GM18502 (cell line): ENCODE measurements around the gene NAA60.
"Not testable (repeated sequence)": the region's sequence is repeated elsewhere in the genome, so short reads cannot be mapped to it uniquely, and the experiment has no call there.

Experiments
- ATAC-seq: cut with Tn5 transposase; IDR thresholded peaks from one replicate; pipeline ENCODE4 v1.9.1; 2021; ENCODE audit warnings: mild to moderate bottlenecking; ENCODE audit not compliant: unreplicated experiment, poor library complexity

The NAA60 gene

GRCh38 chr16:3481696-3482658, 38.5 kb downstream of the NAA60 start:
- ATAC-seq: no peak

- ATAC-seq: no peak
Observed at GRCh38 chr16:3482659-3483241, 39.3 kb downstream of the NAA60 start.

- ATAC-seq: no peak
Observed at GRCh38 chr16:3484318-3485096, 41.0 kb downstream of the NAA60 start.

GRCh38 chr16:3485097-3485745, 41.7 kb downstream of the NAA60 start:
- no peak for ATAC-seq

GRCh38 chr16:3485821-3486505, 42.5 kb downstream of the NAA60 start:
- no peak for ATAC-seq

GRCh38 chr16:3486506-3487215, 43.2 kb downstream of the NAA60 start:
- no peak for ATAC-seq

GRCh38 chr16:3487521-3488410, 44.3 kb downstream of the NAA60 start:
- no peak for ATAC-seq

GRCh38 chr16:3488801-3489200, 45.3 kb downstream of the NAA60 start:
- ATAC-seq: no peak

GRCh38 chr16:3490911-3491629, 47.6 kb downstream of the NAA60 start:
- ATAC-seq: no peak

- ATAC-seq: no peak
Observed at GRCh38 chr16:3492356-3492755, 48.9 kb downstream of the NAA60 start.

GRCh38 chr16:3494386-3494973, 51.0 kb downstream of the NAA60 start:
- ATAC-seq: no peak

- no peak for ATAC-seq
Observed at GRCh38 chr16:3495176-3495575, 51.7 kb downstream of the NAA60 start, which contains the start of gene C16orf90. TSS of gene C16orf90 (minus strand) at chr16:3495489. CDS start at chr16:3495421, 68 bp downstream.

- ATAC-seq: no peak
Observed at GRCh38 chr16:3496386-3496785, 52.9 kb downstream of the NAA60 start.

GRCh38 chr16:3497771-3498170, 54.3 kb downstream of the NAA60 start:
- no peak for ATAC-seq

- no peak for ATAC-seq
Observed at GRCh38 chr16:3498988-3499387, 55.5 kb downstream of the NAA60 start.

GRCh38 chr16:3501412-3501761, 57.9 kb downstream of the NAA60 start:
- not testable (repeated sequence) for ATAC-seq

GRCh38 chr16:3501783-3502400, 58.4 kb downstream of the NAA60 start:
- ATAC-seq: no peak
